GM12872 (cell line): ENCODE results near the gene KBTBD12.

ENCODE experiments used
- CTCF ChIP-seq: IDR thresholded peaks from 3 replicates; pipeline ENCODE4 v1.5.1; 2011; ENCODE audit warnings: low read depth, mild to moderate bottlenecking, low read length, moderate library complexity; ENCODE audit not compliant: insufficient read depth

KBTBD12 gene

GRCh38 chr3:127955728-127956127 is 40.7 kb downstream of the KBTBD12 start:
- no peak for TF ChIP-seq CTCF

GRCh38 chr3:127959041-127959440 is 44.0 kb downstream of the KBTBD12 start:
- no peak for TF ChIP-seq CTCF

GRCh38 chr3:127959873-127960272 is 44.8 kb downstream of the KBTBD12 start:
- peak; percentile 59 for TF ChIP-seq CTCF

GRCh38 chr3:127960421-127960965 is 45.5 kb downstream of the KBTBD12 start:
- TF ChIP-seq CTCF = no peak

GRCh38 chr3:127961124-127961523 is 46.1 kb downstream of the KBTBD12 start:
- no peak for TF ChIP-seq CTCF

- no peak for TF ChIP-seq CTCF
Observed at GRCh38 chr3:127961963-127962362, 46.9 kb downstream of the KBTBD12 start.

GRCh38 chr3:127962937-127963336 is 47.9 kb downstream of the KBTBD12 start:
- TF ChIP-seq CTCF = no peak
